ENCODE results near the gene RAP1GAP.
A peak's percentile ranks its signal among the peaks of the same experiment; 100 is the strongest.

RAP1GAP gene

DNA sequence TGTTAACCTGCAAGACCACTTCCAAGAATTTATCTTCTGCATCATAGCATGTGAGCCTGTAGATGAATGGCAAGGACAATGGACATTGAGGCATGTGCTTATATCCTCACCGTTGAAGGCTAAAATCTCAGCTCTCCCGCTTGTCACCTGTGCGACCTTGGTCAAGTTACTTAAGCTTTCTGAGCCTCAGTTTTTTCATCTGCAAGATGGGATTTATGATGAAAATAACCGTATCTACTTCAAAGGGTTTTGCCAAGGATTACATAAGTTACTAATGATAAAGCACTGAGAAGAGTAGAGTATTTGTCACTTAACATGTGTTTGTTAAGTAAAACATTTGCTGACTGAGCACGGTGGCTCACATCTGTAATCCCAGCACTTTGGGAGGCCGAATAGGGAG lies 14.9 kb downstream of the RAP1GAP start:
- Histone ChIP-seq H3K27ac (no peak overlapping the region), H3K9me3 (ENCODE audit: severe bottlenecking) (no peaks in the 10 kb centered on the region)

DNA sequence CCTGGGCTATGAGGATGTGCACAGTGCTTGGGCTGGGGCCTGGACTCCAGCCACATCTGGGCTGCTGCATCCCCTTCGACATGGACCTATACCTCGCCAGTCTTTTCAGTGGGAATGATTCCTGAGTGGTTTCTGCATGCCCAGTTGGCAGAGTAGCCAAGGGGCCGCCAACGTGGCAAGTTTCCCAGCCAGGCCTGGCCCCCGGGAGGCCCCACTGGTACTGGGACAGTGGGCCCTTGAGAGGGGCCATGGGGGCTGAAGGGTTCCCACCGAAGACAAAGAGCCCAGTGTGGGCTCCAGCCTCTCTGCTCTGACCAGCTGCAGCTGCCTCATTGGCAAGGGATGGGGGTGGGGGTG lies 15.4 kb downstream of the RAP1GAP start:
- no peaks in the 10 kb centered on the region for H3K9me3 ChIP-seq (ENCODE audit: severe bottlenecking)
- no peak for DNase-seq
- no peaks in the 10 kb centered on the region; the same call in 1 of the 2 replicates for H3K36me3 ChIP-seq
- no peak overlapping the region for H3K4me3 ChIP-seq (ENCODE audit: low read depth, low read length)
- H3K27ac ChIP-seq = no peak overlapping the region
- TF ChIP-seq, protein P1, sequence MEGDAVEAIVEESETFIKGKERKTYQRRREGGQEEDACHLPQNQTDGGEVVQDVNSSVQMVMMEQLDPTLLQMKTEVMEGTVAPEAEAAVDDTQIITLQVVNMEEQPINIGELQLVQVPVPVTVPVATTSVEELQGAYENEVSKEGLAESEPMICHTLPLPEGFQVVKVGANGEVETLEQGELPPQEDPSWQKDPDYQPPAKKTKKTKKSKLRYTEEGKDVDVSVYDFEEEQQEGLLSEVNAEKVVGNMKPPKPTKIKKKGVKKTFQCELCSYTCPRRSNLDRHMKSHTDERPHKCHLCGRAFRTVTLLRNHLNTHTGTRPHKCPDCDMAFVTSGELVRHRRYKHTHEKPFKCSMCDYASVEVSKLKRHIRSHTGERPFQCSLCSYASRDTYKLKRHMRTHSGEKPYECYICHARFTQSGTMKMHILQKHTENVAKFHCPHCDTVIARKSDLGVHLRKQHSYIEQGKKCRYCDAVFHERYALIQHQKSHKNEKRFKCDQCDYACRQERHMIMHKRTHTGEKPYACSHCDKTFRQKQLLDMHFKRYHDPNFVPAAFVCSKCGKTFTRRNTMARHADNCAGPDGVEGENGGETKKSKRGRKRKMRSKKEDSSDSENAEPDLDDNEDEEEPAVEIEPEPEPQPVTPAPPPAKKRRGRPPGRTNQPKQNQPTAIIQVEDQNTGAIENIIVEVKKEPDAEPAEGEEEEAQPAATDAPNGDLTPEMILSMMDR (IDR thresholded peaks at IDR 0.05; ENCODE audit: low read depth, low read length) = no peak
- H3K27me3 ChIP-seq (ENCODE audit: insufficient read depth, low read depth, severe bottlenecking) = no peaks in the 10 kb centered on the region

More for the DNA sequence above, 14.9 kb downstream of the RAP1GAP start:
- Histone ChIP-seq H3K4me3 (ENCODE audit: low read depth, low read length) (no peak overlapping the region), H3K27me3 (ENCODE audit: insufficient read depth, low read depth, severe bottlenecking) (no peaks in the 10 kb centered on the region), H3K36me3 (no peaks in the 10 kb centered on the region; the same call in 1 of the 2 replicates)
- no peak for DNase-seq
- TF ChIP-seq, protein P1 (IDR thresholded peaks at IDR 0.05; ENCODE audit: low read depth, low read length) = no peak

DNA sequence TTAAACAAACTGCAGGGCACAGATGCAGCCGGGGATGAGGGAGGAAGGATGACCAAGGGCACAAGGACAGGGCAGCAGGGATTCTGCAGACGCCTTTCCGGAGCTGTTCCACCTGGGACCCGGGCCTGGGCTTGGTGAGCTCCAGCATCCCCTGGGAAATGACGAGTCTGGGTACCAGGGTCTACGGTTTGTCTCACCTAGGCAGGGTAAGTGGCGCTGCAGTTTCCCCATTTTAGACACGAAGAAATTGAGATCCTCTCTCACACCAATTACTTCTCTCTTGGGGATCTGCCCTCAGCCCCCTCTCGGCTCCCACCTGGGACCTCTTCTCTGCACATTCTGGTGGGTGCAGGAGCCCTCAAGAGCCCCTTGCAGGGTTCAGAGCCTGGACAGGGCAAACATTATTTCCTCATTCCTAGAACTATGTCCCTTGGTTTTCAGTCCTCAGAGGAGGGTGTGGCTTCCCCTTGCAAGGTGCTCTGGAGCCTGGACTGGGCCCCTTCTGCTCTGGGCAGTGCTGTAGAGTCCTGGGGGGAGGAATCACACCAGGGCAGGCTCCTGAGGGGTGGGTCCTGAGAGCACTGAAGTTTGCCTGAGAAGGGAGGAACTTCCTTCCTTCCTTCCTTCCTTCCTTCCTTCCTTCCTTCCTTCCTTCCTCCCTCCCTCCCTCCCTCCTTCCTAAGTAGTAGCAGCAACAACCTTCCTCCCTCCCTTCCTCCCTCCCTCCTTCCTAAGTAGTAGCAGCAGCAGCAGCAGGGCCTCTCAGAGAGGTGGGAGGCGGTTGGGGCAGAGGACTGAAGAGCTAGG lies 16.0 kb downstream of the RAP1GAP start:
- TF ChIP-seq, protein P1 (IDR thresholded peaks at IDR 0.05; ENCODE audit: low read depth, low read length) = no peak
- H3K36me3 ChIP-seq = no peaks in the 10 kb centered on the region; the same call in none of the 2 replicates
- no peaks in the 10 kb centered on the region for H3K9me3 ChIP-seq (ENCODE audit: severe bottlenecking)
- H3K27me3 ChIP-seq (ENCODE audit: insufficient read depth, low read depth, severe bottlenecking) = no peaks in the 10 kb centered on the region
- H3K27ac ChIP-seq = no peak overlapping the region
- DNase-seq = no peak
- H3K4me3 ChIP-seq (ENCODE audit: low read depth, low read length) = no peak overlapping the region

DNA sequence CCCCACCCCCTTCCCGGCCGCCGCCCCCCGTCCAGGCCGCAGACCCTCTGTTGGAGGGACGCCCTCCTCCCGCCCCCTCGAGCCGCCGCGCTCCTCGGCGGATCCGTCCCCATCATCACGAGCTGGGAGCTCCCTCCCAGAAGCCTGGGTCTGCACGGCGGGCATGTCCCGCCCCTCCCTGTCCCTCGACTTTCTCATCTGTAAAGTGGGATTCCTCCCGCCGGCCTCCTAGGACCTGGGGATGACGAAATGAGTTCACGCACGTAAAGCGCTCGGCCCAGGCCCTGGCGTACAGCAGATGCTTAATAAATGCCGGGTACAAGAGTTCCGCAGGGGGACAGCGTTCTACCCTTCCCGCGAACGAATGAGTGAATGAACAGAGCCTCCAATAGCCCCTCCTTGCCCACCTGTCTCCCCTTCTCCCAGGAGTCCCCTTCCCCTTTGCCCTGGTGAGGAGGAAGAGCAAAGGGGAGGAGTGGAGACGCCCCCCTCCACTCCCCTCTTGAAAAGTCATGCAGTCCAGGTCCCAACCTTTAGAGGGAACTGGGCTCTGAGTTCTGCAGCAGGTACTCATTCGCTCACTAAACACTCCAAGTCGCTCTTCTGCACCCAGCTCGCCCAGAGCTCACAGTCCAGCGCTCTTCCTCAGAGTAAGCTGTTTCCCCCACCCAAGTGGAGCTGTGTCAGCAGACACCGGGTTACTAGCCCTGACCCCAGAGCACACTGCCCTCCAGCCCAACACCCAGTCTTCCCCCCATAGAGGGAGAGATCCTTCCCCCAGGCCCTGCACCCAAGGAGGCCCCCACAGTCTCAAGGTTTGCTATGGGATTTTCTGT lies 16.8 kb downstream of the RAP1GAP start:
- TF ChIP-seq, protein P1 (IDR thresholded peaks at IDR 0.05; ENCODE audit: low read depth, low read length) = no peak
- no peak for DNase-seq

DNA sequence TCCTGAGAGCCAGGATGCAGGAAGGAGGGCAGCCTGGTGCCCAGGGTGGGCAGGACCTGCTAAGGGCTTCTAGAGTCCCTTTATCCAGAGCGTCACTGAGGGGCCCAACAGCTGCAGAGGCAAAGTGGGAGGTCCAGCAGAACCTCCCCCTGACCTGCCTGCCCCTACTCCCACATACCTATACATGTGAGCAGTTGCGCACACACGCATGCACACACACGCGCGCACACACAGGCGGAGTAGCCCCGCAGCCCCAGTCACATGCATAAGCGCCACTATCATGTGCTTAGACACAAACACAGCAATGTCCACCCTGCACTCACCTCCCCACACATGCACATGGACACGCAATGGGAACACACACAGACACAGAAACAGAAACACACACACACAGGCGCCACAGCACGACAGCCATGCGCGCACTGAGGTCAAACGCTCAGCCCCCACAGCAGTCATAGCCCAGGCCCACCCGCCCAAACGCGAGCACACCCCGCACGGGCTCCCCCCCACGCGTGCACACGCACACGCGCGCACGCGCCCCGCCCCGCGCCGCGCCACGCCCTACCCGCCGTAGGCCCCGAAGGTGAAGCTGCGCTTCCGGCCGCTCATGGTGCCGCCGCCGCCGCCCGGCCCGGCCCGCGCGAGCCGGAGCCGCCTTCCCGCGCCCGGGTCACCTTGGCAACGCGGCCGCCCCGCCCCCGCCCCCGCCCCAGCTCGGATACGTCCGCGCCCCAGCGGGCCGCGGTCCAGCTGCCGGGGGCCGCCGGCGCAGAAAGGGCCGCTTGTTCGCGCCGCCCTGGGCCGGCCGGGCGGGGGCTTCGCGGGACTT lies 17.7 kb downstream of the RAP1GAP start:
- peak; percentile 42 for DNase-seq
- Histone ChIP-seq H3K4me3 (ENCODE audit: low read depth, low read length) (peak overlapping the region; percentile 40), H3K9me3 (ENCODE audit: severe bottlenecking) (no peaks in the 10 kb centered on the region), H3K27ac (no peak overlapping the region), H3K36me3 (peaks cover 6% of the 10 kb centered on the region), H3K27me3 (ENCODE audit: insufficient read depth, low read depth, severe bottlenecking) (no peaks in the 10 kb centered on the region)
- TF ChIP-seq, protein P1 (IDR thresholded peaks at IDR 0.05; ENCODE audit: low read depth, low read length) = no peak

More for the DNA sequence above, 16.8 kb downstream of the RAP1GAP start:
- Histone ChIP-seq H3K27me3 (ENCODE audit: insufficient read depth, low read depth, severe bottlenecking) (no peaks in the 10 kb centered on the region), H3K4me3 (ENCODE audit: low read depth, low read length) (peak overlapping the region; percentile 9; the same call in 1 of the 2 replicates), H3K9me3 (ENCODE audit: severe bottlenecking) (no peaks in the 10 kb centered on the region), H3K27ac (no peak overlapping the region), H3K36me3 (peaks cover 4% of the 10 kb centered on the region)

Data from WERI-Rb-1 (cell line).